ENCODE results near the gene SVIL.

Gene SVIL, protein sequence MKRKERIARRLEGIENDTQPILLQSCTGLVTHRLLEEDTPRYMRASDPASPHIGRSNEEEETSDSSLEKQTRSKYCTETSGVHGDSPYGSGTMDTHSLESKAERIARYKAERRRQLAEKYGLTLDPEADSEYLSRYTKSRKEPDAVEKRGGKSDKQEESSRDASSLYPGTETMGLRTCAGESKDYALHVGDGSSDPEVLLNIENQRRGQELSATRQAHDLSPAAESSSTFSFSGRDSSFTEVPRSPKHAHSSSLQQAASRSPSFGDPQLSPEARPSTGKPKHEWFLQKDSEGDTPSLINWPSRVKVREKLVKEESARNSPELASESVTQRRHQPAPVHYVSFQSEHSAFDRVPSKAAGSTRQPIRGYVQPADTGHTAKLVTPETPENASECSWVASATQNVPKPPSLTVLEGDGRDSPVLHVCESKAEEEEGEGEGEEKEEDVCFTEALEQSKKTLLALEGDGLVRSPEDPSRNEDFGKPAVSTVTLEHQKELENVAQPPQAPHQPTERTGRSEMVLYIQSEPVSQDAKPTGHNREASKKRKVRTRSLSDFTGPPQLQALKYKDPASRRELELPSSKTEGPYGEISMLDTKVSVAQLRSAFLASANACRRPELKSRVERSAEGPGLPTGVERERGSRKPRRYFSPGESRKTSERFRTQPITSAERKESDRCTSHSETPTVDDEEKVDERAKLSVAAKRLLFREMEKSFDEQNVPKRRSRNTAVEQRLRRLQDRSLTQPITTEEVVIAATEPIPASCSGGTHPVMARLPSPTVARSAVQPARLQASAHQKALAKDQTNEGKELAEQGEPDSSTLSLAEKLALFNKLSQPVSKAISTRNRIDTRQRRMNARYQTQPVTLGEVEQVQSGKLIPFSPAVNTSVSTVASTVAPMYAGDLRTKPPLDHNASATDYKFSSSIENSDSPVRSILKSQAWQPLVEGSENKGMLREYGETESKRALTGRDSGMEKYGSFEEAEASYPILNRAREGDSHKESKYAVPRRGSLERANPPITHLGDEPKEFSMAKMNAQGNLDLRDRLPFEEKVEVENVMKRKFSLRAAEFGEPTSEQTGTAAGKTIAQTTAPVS (N-terminal part only)

DNA sequence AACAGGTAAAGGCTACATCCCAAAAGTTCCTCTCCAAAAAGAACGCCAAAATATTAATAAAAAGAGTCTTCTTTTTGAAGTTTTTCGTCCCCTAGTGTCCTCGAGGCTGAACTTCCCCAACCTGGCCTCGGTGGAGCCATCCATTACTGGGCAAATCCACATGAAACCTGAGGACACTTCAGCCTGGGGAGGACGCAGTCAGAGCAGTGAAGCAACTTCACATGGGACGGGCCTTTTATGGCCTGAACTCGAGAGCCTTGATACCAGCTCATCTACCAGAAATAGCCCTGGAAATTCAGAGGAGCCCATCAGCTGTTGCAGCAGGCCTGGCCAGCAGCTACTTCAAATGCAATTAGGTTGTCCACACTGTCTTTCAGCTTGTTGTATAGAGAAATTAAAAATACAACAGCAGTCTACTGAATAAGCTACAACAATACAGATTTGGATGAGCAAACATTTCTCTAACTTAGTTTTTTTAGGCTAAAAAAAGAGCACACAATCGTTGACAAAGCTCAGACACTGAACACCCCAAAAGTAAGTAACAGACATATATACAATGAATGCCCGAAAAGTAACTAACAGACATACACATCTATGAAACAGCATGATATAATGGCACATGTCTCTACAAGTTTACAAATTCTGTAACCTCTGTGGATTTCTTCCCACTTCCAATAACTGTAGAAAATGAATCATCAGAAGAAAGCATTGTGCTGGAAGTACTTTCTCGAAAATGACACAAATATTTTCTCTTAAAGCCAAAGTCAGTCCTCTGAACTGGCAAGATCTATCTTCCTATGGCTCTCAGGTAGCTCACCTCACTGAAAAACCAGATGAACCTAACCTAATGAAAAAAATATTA lies at the start of gene SVIL:
Gene SVIL, minus strand, starts transcription at position 208 of the 862 bp plus-strand sequence. CDS start 79,913 bp downstream, outside the sequence.
- Histone ChIP-seq H3K27me3 (ENCODE audit: control insufficient read depth, insufficient read depth, low read length) (no peaks in the 10 kb centered on the region), H3K36me3 (ENCODE audit: control insufficient read depth, insufficient read depth, low read length) (no peaks in the 10 kb centered on the region), H3K9ac (ENCODE audit: low read depth, low read length) (no peak within 1 kb of the TSS), H3K4me3 (ENCODE audit: low read depth, low read length) (peak within 1 kb of the TSS; percentile 19), H3K4me1 (ENCODE audit: control insufficient read depth, insufficient read depth, low read length) (peaks cover 23% of the 10 kb centered on the region), H3K9me3 (ENCODE audit: control insufficient read depth, insufficient read depth, low read length) (no peaks in the 10 kb centered on the region)

DNA sequence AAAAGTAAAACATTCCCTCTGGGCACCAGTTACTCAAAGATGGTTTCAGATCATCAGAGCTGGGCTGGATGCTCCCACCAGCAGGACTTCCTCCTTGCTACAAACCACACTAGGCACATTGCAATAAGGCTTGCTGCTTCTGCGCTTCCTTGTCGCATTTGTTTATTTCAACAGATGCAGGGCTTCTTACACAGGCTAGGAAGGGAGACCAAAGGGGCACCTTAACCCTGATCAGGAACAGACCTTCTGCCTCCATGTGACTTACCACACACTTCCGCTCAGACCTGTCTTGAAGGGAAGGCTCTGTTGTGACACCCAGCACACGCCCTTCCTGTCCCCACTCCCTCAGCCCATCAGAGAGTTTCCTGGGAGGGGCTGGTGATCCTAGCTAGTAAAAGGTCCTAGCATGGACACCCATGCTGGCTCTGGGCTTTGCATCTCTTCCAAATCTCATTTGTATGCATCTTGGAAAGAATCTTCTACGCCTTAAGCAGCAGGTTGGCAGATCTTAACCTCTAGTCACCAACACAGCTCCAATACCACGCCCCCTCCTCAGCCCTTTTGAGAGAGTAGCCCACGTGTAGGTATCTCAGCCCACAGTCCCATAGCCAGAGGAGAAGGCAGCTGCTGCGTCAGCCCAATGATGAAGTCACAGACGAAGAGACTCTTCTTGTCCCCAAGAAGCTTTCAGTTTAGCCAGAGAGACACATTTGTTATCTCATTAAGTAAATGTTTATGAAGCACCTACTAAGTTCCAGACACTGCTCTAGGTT lies 47.1 kb upstream of the SVIL start:
- no peak overlapping the region for H3K9ac ChIP-seq (ENCODE audit: low read depth, low read length)
- peaks cover 2% of the 10 kb centered on the region for H3K4me1 ChIP-seq (ENCODE audit: control insufficient read depth, insufficient read depth, low read length)
- no peaks in the 10 kb centered on the region for H3K27me3 ChIP-seq (ENCODE audit: control insufficient read depth, insufficient read depth, low read length)
- no peaks in the 10 kb centered on the region for H3K9me3 ChIP-seq (ENCODE audit: control insufficient read depth, insufficient read depth, low read length)
- peaks cover 2% of the 10 kb centered on the region for H3K36me3 ChIP-seq (ENCODE audit: control insufficient read depth, insufficient read depth, low read length)
- H3K4me3 ChIP-seq (ENCODE audit: low read depth, low read length) = no peak overlapping the region

DNA sequence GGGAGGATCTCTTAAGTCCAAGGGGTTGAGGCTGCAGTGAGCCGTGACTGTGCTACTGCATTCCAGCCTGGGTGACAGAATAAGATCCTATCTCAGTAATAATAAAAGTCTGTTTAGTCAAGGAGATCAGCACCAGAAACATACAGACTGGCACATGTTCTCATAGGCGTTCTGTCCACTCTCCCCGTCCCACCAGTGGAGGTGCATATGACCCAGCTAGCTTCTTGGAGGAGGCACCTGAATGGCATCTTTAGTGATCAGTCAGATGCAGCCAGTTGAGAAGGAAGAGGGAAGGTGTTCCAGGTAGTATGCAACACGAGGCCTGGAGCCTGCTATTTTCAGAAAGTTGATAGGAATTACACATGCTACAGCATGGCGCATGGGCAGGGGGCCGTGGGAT lies 45.3 kb upstream of the SVIL start:
- no peaks in the 10 kb centered on the region for H3K27me3 ChIP-seq (ENCODE audit: control insufficient read depth, insufficient read depth, low read length)
- peaks cover 2% of the 10 kb centered on the region for H3K36me3 ChIP-seq (ENCODE audit: control insufficient read depth, insufficient read depth, low read length)
- H3K9me3 ChIP-seq (ENCODE audit: control insufficient read depth, insufficient read depth, low read length) = no peaks in the 10 kb centered on the region
- no peaks in the 10 kb centered on the region for H3K4me1 ChIP-seq (ENCODE audit: control insufficient read depth, insufficient read depth, low read length)
- H3K9ac ChIP-seq (ENCODE audit: low read depth, low read length) = no peak overlapping the region
- no peak overlapping the region for H3K4me3 ChIP-seq (ENCODE audit: low read depth, low read length)

DNA sequence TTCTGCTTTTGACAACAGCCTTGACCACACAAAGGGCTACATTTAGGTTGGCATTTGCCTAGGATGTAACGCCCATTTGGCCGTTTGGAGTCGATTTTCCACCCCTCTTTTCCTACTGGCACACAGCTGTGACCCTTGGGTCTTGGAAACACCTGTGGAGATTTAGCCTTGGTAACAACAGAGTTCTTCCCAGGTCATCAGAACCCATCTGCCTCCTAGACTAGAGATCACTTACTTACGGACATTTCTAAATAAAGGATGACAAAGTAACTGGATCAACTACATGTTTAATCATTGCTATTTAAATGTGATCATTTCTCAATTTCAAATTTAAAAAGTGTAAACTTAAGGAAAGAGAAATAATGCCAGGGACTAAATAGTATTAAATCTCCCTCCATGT lies 42.0 kb upstream of the SVIL start:
- Histone ChIP-seq H3K4me1 (ENCODE audit: control insufficient read depth, insufficient read depth, low read length) (no peaks in the 10 kb centered on the region), H3K4me3 (ENCODE audit: low read depth, low read length) (no peak overlapping the region), H3K9me3 (ENCODE audit: control insufficient read depth, insufficient read depth, low read length) (no peaks in the 10 kb centered on the region), H3K9ac (ENCODE audit: low read depth, low read length) (no peak overlapping the region), H3K36me3 (ENCODE audit: control insufficient read depth, insufficient read depth, low read length) (peaks cover 2% of the 10 kb centered on the region), H3K27me3 (ENCODE audit: control insufficient read depth, insufficient read depth, low read length) (no peaks in the 10 kb centered on the region)

DNA sequence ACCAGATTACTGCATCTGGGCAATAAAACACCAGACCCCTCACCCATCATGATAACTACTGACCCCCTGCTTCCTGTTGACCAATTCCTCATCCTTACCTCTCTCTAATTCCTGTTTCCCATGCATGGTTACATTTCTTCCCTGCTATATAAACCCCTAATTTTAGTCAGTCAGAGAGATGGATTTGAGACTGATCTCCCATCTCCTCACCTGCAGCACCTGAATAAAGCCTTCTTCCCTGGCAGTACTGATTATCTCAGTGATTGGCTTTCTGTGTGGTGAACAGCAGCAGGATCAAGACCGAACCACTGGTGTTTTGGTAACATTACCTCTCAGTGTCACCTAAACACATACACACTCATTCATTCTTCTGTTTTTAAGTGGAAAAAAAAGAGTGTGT lies 41.2 kb upstream of the SVIL start:
- Histone ChIP-seq H3K9ac (ENCODE audit: low read depth, low read length) (no peak overlapping the region), H3K27me3 (ENCODE audit: control insufficient read depth, insufficient read depth, low read length) (no peaks in the 10 kb centered on the region), H3K36me3 (ENCODE audit: control insufficient read depth, insufficient read depth, low read length) (peaks cover 2% of the 10 kb centered on the region), H3K4me1 (ENCODE audit: control insufficient read depth, insufficient read depth, low read length) (no peaks in the 10 kb centered on the region), H3K9me3 (ENCODE audit: control insufficient read depth, insufficient read depth, low read length) (no peaks in the 10 kb centered on the region), H3K4me3 (ENCODE audit: low read depth, low read length) (no peak overlapping the region)

DNA sequence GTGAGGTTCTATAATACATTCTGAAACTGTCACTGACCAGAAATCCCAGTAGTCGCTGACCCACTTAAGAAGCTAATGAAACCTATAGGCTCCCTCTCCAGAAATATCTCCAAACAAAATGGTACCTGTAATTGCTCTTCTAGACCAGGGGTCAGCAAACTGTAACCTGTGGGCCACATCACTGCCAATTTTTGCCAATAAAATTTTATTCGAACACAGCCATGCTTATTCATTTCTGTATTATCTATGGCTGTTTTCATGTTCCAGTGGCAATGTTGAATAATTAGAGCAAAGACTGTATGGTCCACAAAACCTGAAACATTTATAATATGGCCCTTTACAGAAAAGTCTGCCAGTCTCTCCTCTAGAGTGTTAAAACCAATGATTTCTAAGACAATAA lies 37.2 kb upstream of the SVIL start:
- no peaks in the 10 kb centered on the region for H3K9me3 ChIP-seq (ENCODE audit: control insufficient read depth, insufficient read depth, low read length)
- peaks cover 5% of the 10 kb centered on the region for H3K4me1 ChIP-seq (ENCODE audit: control insufficient read depth, insufficient read depth, low read length)
- no peaks in the 10 kb centered on the region for H3K27me3 ChIP-seq (ENCODE audit: control insufficient read depth, insufficient read depth, low read length)
- H3K36me3 ChIP-seq (ENCODE audit: control insufficient read depth, insufficient read depth, low read length) = no peaks in the 10 kb centered on the region
- no peak overlapping the region for H3K4me3 ChIP-seq (ENCODE audit: low read depth, low read length)
- no peak overlapping the region for H3K9ac ChIP-seq (ENCODE audit: low read depth, low read length)

DNA sequence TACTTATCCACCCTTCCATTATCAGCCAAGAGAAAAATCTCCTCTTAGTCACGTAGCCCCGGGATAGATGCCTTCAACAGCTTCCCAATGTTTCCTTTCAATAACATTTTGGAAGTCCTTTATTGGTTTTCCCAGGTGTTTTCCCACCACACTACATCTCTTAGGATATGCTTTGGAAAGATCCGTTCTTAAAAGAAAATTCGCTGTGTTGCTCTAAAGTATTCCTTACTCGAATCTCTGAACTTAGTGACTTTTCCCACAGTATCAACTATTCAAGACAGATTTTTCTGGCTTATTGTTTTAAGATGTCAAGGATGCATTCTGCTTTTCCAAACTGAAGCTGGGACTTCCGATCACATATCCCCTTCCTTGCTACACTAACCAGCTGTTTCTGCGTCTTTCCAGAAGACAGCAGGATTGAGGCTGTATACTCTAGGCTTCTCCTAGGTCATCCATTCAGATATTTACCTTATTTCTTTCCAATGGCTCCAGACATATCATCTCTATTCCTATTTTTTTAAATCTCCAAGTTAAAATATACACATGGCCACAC lies 36.5 kb upstream of the SVIL start:
- no peak overlapping the region for H3K4me3 ChIP-seq (ENCODE audit: low read depth, low read length)
- H3K9ac ChIP-seq (ENCODE audit: low read depth, low read length) = no peak overlapping the region
- no peaks in the 10 kb centered on the region for H3K27me3 ChIP-seq (ENCODE audit: control insufficient read depth, insufficient read depth, low read length)
- no peaks in the 10 kb centered on the region for H3K36me3 ChIP-seq (ENCODE audit: control insufficient read depth, insufficient read depth, low read length)
- H3K9me3 ChIP-seq (ENCODE audit: control insufficient read depth, insufficient read depth, low read length) = no peaks in the 10 kb centered on the region
- peaks cover 5% of the 10 kb centered on the region for H3K4me1 ChIP-seq (ENCODE audit: control insufficient read depth, insufficient read depth, low read length)

DNA sequence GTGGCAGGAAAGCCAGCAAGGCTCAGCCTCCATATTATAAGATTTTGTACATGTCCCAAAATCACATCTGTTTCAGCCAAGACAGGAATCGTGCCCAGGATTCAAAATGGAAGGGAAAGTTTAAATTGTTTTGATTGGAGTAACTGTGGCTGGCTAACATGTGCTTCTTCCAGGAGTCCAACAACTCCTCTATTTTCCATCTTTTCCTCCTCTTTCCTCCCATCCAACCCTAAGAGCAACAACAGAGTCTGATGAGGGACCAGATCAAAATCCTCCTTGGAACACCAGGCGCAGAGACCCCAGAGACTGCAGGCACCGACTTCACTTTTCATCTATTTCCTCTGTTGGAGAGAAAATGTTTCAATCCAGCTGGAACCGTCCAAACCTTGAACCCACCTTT lies 36.0 kb upstream of the SVIL start:
- Histone ChIP-seq H3K4me1 (ENCODE audit: control insufficient read depth, insufficient read depth, low read length) (peaks cover 5% of the 10 kb centered on the region), H3K9ac (ENCODE audit: low read depth, low read length) (no peak overlapping the region), H3K9me3 (ENCODE audit: control insufficient read depth, insufficient read depth, low read length) (no peaks in the 10 kb centered on the region), H3K36me3 (ENCODE audit: control insufficient read depth, insufficient read depth, low read length) (no peaks in the 10 kb centered on the region), H3K4me3 (ENCODE audit: low read depth, low read length) (no peak overlapping the region), H3K27me3 (ENCODE audit: control insufficient read depth, insufficient read depth, low read length) (no peaks in the 10 kb centered on the region)

DNA sequence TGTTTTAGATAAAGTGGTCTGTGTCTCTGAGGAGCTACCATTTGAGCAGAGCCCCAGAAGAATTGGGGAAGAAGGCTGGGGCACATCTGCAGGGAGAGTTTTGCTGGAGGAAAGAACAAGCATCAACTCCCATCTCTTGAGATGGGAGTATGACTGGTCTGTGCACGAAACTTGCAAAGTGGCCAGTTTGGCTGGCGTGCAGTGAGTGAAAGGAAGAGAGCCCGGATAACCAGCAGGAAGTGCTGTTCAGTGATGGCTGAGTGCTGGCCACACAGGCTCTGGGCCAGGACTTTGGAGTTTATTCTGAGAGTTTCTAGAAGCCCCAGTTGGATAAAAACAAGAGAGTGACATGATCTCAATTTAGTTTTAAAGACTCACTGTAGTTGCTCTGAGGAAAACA lies 34.4 kb upstream of the SVIL start:
- Histone ChIP-seq H3K4me3 (ENCODE audit: low read depth, low read length) (no peak overlapping the region), H3K27me3 (ENCODE audit: control insufficient read depth, insufficient read depth, low read length) (no peaks in the 10 kb centered on the region), H3K36me3 (ENCODE audit: control insufficient read depth, insufficient read depth, low read length) (no peaks in the 10 kb centered on the region), H3K9ac (ENCODE audit: low read depth, low read length) (no peak overlapping the region), H3K4me1 (ENCODE audit: control insufficient read depth, insufficient read depth, low read length) (peaks cover 5% of the 10 kb centered on the region), H3K9me3 (ENCODE audit: control insufficient read depth, insufficient read depth, low read length) (no peaks in the 10 kb centered on the region)

DNA sequence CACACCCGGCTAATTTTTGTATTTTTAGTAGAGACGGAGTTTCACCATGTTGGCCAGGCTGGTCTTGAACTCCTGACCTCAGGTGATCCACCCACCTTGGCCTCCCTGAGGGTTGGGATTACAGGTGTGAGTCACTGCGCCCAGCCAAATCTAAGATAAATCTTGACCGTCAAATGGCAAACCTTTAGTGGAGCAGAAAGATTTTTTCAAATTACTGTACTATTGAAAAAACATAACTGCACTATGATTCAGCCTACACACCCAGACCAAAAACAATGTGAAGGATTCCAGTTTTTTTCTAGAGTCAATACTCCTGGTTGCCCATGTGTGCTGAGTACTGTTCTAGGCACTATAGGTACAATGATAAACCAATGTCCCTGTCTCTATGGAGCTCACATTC lies 33.9 kb upstream of the SVIL start:
- Histone ChIP-seq H3K36me3 (ENCODE audit: control insufficient read depth, insufficient read depth, low read length) (no peaks in the 10 kb centered on the region), H3K9me3 (ENCODE audit: control insufficient read depth, insufficient read depth, low read length) (no peaks in the 10 kb centered on the region), H3K4me1 (ENCODE audit: control insufficient read depth, insufficient read depth, low read length) (peaks cover 5% of the 10 kb centered on the region), H3K27me3 (ENCODE audit: control insufficient read depth, insufficient read depth, low read length) (no peaks in the 10 kb centered on the region), H3K4me3 (ENCODE audit: low read depth, low read length) (no peak overlapping the region), H3K9ac (ENCODE audit: low read depth, low read length) (no peak overlapping the region)
